ENCODE results near the gene SLC4A1AP. TPM values are rescaled to one million over a fixed set of nuclear protein-coding genes. Genes with fewer than 3 reads are reported as not detected.

SLC4A1AP gene
- total RNA-seq, 1 experiment from 2014 or later, result 20.8 TPM

GRCh38 chr2:27709326-27709725 lies 45.6 kb downstream of the SLC4A1AP start:
- no peak overlapping the region for H4K8ac ChIP-seq (replicated peaks; ENCODE audit: insufficient read length, low read depth, low read length)
- Mint-ChIP-seq H3K36me3 (ENCODE audit: insufficient read depth in 1 of 3, low read depth in 3 of 3) (no peaks in the 10 kb centered on the region; a peak in 1 of 7 replicates), H3K4me3 (no peak overlapping the region), H3K4me1 (peaks cover 6 to 13% of the 10 kb centered on the region in 2 experiments), H3K9me3 (no peaks in the 10 kb centered on the region), H3K27me3 (ENCODE audit: low read depth) (peaks cover 2% of the 10 kb centered on the region), H3K27ac (no peak overlapping the region)
- TF ChIP-seq CTCF (conservative IDR thresholded peaks at IDR 0.05), result no peak
- no peaks in the 10 kb centered on the region for H3K27me3 ChIP-seq (ENCODE audit: insufficient read depth, low read length)
- H2BK12ac ChIP-seq (ENCODE audit: insufficient read length, low read depth, low read length), result no peak overlapping the region
- H3K9ac ChIP-seq (ENCODE audit: extremely low read depth, insufficient read length, low read length), result no peak overlapping the region
- no peak overlapping the region for H3K18ac ChIP-seq (ENCODE audit: insufficient read length, low read depth, low read length)
- no peak overlapping the region for H4K5ac ChIP-seq (ENCODE audit: insufficient read length, low read depth, low read length)
- no peak overlapping the region for H3K4me2 ChIP-seq (ENCODE audit: insufficient read depth, insufficient read length, low read length)
- DNase-seq, result no peak
- H2AFZ ChIP-seq (ENCODE audit: low read length), result no peak overlapping the region
- no peak overlapping the region for H2BK120ac ChIP-seq (ENCODE audit: low read depth, low read length, poor library complexity, severe bottlenecking)
- no peaks in the 10 kb centered on the region for H3K79me1 ChIP-seq (ENCODE audit: insufficient read depth, low read depth, low read length, poor library complexity, severe bottlenecking)
- no peaks in the 10 kb centered on the region for H3K79me2 ChIP-seq (ENCODE audit: insufficient read depth, low read length)
- H2BK5ac ChIP-seq (ENCODE audit: insufficient read length, low read length), result no peak overlapping the region
- no peak overlapping the region for H3K27ac ChIP-seq (ENCODE audit: insufficient read length, low read depth, low read length)
- no peak overlapping the region for H3K56ac ChIP-seq (ENCODE audit: insufficient read length, low read depth, low read length)
- no peaks in the 10 kb centered on the region for H4K20me1 ChIP-seq (ENCODE audit: control insufficient read depth, insufficient read depth, insufficient read length)
- H2AK5ac ChIP-seq (ENCODE audit: insufficient read length, low read length), result no peak overlapping the region
- no peak overlapping the region for H3K4ac ChIP-seq (ENCODE audit: low read depth, low read length)
- no peak overlapping the region for H2BK15ac ChIP-seq (ENCODE audit: low read depth, low read length)
- H3K14ac ChIP-seq (ENCODE audit: insufficient read depth, low read length), result no peak overlapping the region
- no peaks in the 10 kb centered on the region for H3K9me3 ChIP-seq (ENCODE audit: control insufficient read depth, low read depth, low read length)
- H3T11ph ChIP-seq (ENCODE audit: low read length), result no peak overlapping the region
- H4K91ac ChIP-seq (ENCODE audit: insufficient read length, low read depth, low read length), result no peak overlapping the region
- peaks cover 2% of the 10 kb centered on the region; the same call in 1 of the 2 replicates for H3K4me1 ChIP-seq (ENCODE audit: insufficient read depth, low read length)
- H3K23me2 ChIP-seq (ENCODE audit: insufficient read length, low read depth, low read length, poor library complexity, severe bottlenecking), result no peaks in the 10 kb centered on the region
- no peak overlapping the region for H3K23ac ChIP-seq (ENCODE audit: insufficient read length, low read depth, low read length)
- no CpG with 5 or more reads among the region's 2 CpGs for WGBS (ENCODE audit: extremely low coverage, insufficient read length, low lambda C conversion rate)
- H2BK20ac ChIP-seq (ENCODE audit: low read depth, low read length, poor library complexity, severe bottlenecking), result no peak overlapping the region

All from H9 (cell line).